DND-41 (cell line): ENCODE data around the gene PLXDC1.

Source experiments
- ATAC-seq: fragments of 200-7000 bp; cut with Tn5 transposase; 3 replicates; pipeline ENCODE4 v1.9.1; 2021; ENCODE audit warnings: low read depth; ENCODE audit not compliant: insufficient read depth
- DNase-seq: peaks from one replicate; pipeline ENCODE4 v3.0.0-alpha.2; 2020
- H2AFZ ChIP-seq: 2 replicates; pipeline ENCODE4 v1.6.0; 2012; ENCODE audit warnings: low read depth, low read length
- H3K27ac ChIP-seq: 2 replicates; pipeline ENCODE4 v1.5.1; 2012; ENCODE audit warnings: low read length, inconsistent platforms
- H3K27me3 ChIP-seq: fragments of 200-600 bp; sonication (generic); 2 replicates; pipeline ENCODE4 v1.6.0; 2012; ENCODE audit warnings: low read length, mild to moderate bottlenecking, inconsistent platforms; ENCODE audit not compliant: insufficient read depth, poor library complexity
- H3K36me3 ChIP-seq: 2 replicates; pipeline ENCODE4 v1.5.1; 2012; ENCODE audit warnings: low read length, inconsistent platforms; ENCODE audit not compliant: insufficient read depth
- H3K4me1 ChIP-seq: 2 replicates; pipeline ENCODE4 v1.5.1; 2012; ENCODE audit warnings: mild to moderate bottlenecking, low read length; ENCODE audit not compliant: insufficient read depth
- H3K4me2 ChIP-seq: 2 replicates; pipeline ENCODE4 v1.6.0; 2012; ENCODE audit warnings: mild to moderate bottlenecking, moderate library complexity, low read length, inconsistent platforms; ENCODE audit not compliant: insufficient read depth
- H3K4me3 ChIP-seq, 2 experiments: fragments of 200-600 bp in 1 of 2; shearing (Covaris generic) in 1 of 2; 2 replicates each; pipeline ENCODE4 v1.5.1; 2012 to 2016; ENCODE audit warnings: inconsistent platforms in 2 of 2, low read length in 2 of 2, mild to moderate bottlenecking in 2 of 2, low read depth in 1 of 2, moderate library complexity in 1 of 2
- H3K79me2 ChIP-seq: 2 replicates; pipeline ENCODE4 v1.6.0; 2012; ENCODE audit warnings: low read length, inconsistent platforms; ENCODE audit not compliant: insufficient read depth
- H3K9ac ChIP-seq: 2 replicates; pipeline ENCODE4 v1.6.0; 2012; ENCODE audit warnings: low read depth, mild to moderate bottlenecking, inconsistent platforms, low read length, moderate library complexity
- H3K9me3 ChIP-seq: 2 replicates; pipeline ENCODE4 v1.5.1; 2012; ENCODE audit warnings: low read length, moderate library complexity, mild to moderate bottlenecking, inconsistent platforms; ENCODE audit not compliant: insufficient read depth, severe bottlenecking
- H4K20me1 ChIP-seq: 2 replicates; pipeline ENCODE4 v1.6.0; 2012; ENCODE audit warnings: low read length; ENCODE audit not compliant: insufficient read depth
- EZH2 ChIP-seq: IDR thresholded peaks from 3 replicates; pipeline ENCODE4 v1.6.1; 2012; ENCODE audit warnings: borderline replicate concordance, low read depth, mild to moderate bottlenecking, moderate library complexity, low read length, inconsistent platforms; ENCODE audit not compliant: severe bottlenecking
- TF ChIP-seq, protein P1 (sequence below): IDR thresholded peaks from 2 replicates; pipeline ENCODE4 v1.5.1; 2012; ENCODE audit warnings: borderline replicate concordance, low read length, moderate library complexity, mild to moderate bottlenecking; ENCODE audit not compliant: poor library complexity, severe bottlenecking; ENCODE audit errors: extremely low read depth

PLXDC1 gene

DNA sequence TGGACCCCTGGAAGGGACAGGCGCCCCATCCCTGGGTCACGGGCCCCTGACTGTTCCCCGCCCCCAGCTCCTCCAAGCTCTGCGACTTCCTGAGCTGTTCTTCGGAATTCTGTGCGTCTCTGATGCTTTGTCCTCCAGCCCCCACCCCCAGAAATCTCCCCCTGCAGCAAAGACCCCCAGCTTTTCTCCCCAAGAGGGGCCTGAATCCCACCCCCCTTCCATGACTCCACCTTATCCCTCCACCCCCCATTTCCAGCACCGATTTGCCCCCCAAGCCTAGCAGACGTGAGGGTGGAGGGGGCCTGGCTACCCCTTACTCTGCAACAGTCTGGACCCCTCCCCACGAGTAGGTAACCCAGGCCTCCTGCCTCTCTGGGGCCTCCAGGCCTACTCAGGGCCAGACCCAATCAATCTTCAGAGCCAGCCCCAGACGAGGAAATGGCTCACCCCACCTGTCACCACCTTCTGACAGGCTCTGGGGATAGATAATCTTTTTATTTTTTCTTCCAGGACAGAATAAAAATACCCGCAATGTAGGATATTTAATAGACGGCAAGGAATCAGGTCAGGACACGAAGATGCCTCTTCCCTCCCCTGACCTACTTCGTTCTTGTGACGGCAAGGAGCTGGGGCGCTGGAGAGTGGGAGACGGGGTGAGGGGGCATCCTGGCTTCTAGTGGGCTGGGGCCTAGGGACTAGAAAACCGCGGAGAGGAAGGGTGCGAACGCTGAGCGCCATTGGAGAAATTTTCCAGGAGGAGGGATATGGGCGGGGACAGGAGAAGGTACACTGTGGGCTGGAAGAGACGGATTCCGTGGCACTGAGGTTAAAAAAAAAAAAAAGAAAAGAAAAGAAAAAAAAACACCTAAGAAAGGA is 744 bp upstream of the PLXDC1 start:
- ATAC-seq (no peak), DNase-seq (no peak)
- H4K20me1 ChIP-seq, result no peaks in the 10 kb centered on the region
- peak overlapping the region; percentile 100 for H3K4me2 ChIP-seq
- no peaks in the 10 kb centered on the region; the same call in 1 of the 2 replicates for H3K36me3 ChIP-seq
- peak overlapping the region; percentile 99 for H2AFZ ChIP-seq
- no peaks in the 10 kb centered on the region for H3K79me2 ChIP-seq
- H3K4me1 ChIP-seq, result peaks cover 33% of the 10 kb centered on the region
- peak overlapping the region; percentile 84 for H3K9ac ChIP-seq
- H3K27me3 ChIP-seq, result peaks cover 20% of the 10 kb centered on the region
- no peak for TF ChIP-seq EZH2
- TF ChIP-seq, protein P1, sequence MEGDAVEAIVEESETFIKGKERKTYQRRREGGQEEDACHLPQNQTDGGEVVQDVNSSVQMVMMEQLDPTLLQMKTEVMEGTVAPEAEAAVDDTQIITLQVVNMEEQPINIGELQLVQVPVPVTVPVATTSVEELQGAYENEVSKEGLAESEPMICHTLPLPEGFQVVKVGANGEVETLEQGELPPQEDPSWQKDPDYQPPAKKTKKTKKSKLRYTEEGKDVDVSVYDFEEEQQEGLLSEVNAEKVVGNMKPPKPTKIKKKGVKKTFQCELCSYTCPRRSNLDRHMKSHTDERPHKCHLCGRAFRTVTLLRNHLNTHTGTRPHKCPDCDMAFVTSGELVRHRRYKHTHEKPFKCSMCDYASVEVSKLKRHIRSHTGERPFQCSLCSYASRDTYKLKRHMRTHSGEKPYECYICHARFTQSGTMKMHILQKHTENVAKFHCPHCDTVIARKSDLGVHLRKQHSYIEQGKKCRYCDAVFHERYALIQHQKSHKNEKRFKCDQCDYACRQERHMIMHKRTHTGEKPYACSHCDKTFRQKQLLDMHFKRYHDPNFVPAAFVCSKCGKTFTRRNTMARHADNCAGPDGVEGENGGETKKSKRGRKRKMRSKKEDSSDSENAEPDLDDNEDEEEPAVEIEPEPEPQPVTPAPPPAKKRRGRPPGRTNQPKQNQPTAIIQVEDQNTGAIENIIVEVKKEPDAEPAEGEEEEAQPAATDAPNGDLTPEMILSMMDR, result no peak
- peak overlapping the region; percentile 87 for H3K27ac ChIP-seq
- H3K9me3 ChIP-seq, result no peaks in the 10 kb centered on the region
- peak overlapping the region; percentile 34 to 74; a peak in 3 of 4 replicates for H3K4me3 ChIP-seq

DNA sequence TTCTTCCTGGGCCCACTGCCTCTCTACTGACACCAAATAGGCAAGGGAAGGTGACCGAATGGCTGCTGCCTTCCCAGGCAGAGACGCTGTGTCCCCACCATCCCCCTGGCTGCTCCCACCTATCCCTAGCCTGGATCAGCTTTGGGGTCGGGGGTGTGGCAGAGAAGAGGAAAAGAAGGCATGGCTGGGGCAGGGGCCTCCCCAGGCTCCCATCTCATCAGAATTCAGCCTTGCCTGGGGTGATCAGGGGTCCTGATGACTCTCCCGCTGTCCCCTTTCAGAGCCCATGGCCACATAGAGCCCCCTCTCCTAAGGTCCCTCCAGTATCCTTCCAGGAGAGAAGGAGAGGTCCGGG is 665 bp downstream of the PLXDC1 start:
- Histone ChIP-seq H3K4me3 (0 out of 4 replicates have a peak overlapping the region, but pooled peaks of 1 of the 2 experiments have one; percentile 43), H3K27ac (no peak overlapping the region), H3K9ac (peak overlapping the region; percentile 45; the same call in 1 of the 2 replicates), H3K79me2 (no peaks in the 10 kb centered on the region), H3K4me1 (peaks cover 33% of the 10 kb centered on the region), H4K20me1 (no peaks in the 10 kb centered on the region), H3K27me3 (peaks cover 20% of the 10 kb centered on the region), H2AFZ (no peak overlapping the region), H3K36me3 (no peaks in the 10 kb centered on the region; the same call in 1 of the 2 replicates), H3K9me3 (no peaks in the 10 kb centered on the region), H3K4me2 (peak overlapping the region; percentile 100)
- DNase-seq (no peak), ATAC-seq (no peak)
- TF ChIP-seq, protein P1, result no peak
- no peak for TF ChIP-seq EZH2

DNA sequence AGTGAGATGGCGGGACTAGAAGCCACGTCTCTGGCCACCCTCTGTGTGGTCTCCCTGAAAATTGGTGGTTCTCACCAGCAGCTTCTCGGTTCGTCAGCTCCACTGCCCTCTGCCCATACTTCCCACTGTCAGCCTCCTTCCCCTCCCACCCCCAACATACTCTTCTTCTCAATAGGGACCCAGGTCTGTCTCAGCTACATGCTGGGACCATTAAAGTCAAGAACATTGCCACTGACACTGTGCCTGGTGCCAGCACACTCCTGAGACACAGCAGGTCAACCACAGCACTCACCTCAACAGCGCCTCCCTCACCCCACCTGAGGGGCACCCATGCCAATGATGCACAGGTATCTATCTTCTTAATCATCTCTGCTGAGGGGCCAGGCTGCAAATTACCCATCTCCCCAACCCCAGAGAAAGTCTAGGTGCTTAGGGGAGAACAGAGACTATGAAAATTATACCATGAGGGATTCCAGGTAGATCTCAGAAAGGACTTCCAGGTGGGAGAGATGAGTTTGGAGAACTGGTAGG is 1.3 kb downstream of the PLXDC1 start:
- no peak overlapping the region for H3K9ac ChIP-seq
- no peaks in the 10 kb centered on the region for H3K79me2 ChIP-seq
- DNase-seq (no peak), ATAC-seq (no peak)
- H3K4me1 ChIP-seq, result peaks cover 33% of the 10 kb centered on the region
- H2AFZ ChIP-seq, result no peak overlapping the region
- no peak overlapping the region for H3K27ac ChIP-seq
- no peak overlapping the region for H3K4me3 ChIP-seq
- no peak overlapping the region for H3K4me2 ChIP-seq
- H4K20me1 ChIP-seq, result no peaks in the 10 kb centered on the region
- H3K27me3 ChIP-seq, result peaks cover 20% of the 10 kb centered on the region
- TF ChIP-seq, protein P1, result no peak
- TF ChIP-seq EZH2, result no peak
- no peaks in the 10 kb centered on the region for H3K9me3 ChIP-seq
- H3K36me3 ChIP-seq, result no peaks in the 10 kb centered on the region; the same call in 1 of the 2 replicates
